DMS53 treated with DMSO at 0.1 percent for 48 hours (cell line): ENCODE results near the gene ERLIN1.
"Not testable (repeated sequence)": the region's sequence is repeated elsewhere in the genome, so short reads cannot be mapped to it uniquely, and the experiment has no call there.

ENCODE experiments used
- DNase-seq: peaks from one replicate; lab custom pipeline; 2025; ENCODE audit not compliant: unreplicated experiment; lab: John Stamatoyannopoulos, UW

Gene ERLIN1

GRCh38 chr10:100138921-100139496 is 46.8 kb downstream of the ERLIN1 start:
- no peak for DNase-seq

- DNase-seq, result no peak
These were observed 50.3 kb downstream of the ERLIN1 start for GRCh38 chr10:100135486-100135885.

- no peak for DNase-seq
These were observed 52.0 kb downstream of the ERLIN1 start for GRCh38 chr10:100133801-100134200.

GRCh38 chr10:100132427-100132826 is 53.4 kb downstream of the ERLIN1 start:
- DNase-seq, result no peak

- no peak for DNase-seq
These were observed 54.3 kb downstream of the ERLIN1 start for GRCh38 chr10:100131571-100131970.

GRCh38 chr10:100130831-100131230 is 55.0 kb downstream of the ERLIN1 start:
- DNase-seq, result no peak

GRCh38 chr10:100129424-100129823 is 56.4 kb downstream of the ERLIN1 start:
- DNase-seq, result no peak

GRCh38 chr10:100128951-100129350 is 56.9 kb downstream of the ERLIN1 start:
- no peak for DNase-seq

GRCh38 chr10:100125335-100125734 is 60.5 kb downstream of the ERLIN1 start:
- DNase-seq, result not testable (repeated sequence)

- DNase-seq, result no peak
These were observed 61.7 kb downstream of the ERLIN1 start for GRCh38 chr10:100124097-100124496.

GRCh38 chr10:100122780-100123179 is 63.0 kb downstream of the ERLIN1 start:
- no peak for DNase-seq

- no peak for DNase-seq
These were observed 65.3 kb downstream of the ERLIN1 start for GRCh38 chr10:100120550-100120949.

- no peak for DNase-seq
These were observed 66.1 kb downstream of the ERLIN1 start for GRCh38 chr10:100119726-100120125.

- no peak for DNase-seq
These were observed 70.7 kb downstream of the ERLIN1 start for GRCh38 chr10:100114976-100115770.

GRCh38 chr10:100114460-100114859 is 71.4 kb downstream of the ERLIN1 start:
- DNase-seq, result no peak

GRCh38 chr10:100109670-100110069 is 76.2 kb downstream of the ERLIN1 start:
- DNase-seq, result peak; percentile 24

GRCh38 chr10:100106865-100107264 is 79.0 kb downstream of the ERLIN1 start:
- no peak for DNase-seq

- DNase-seq, result no peak
These were observed 81.5 kb downstream of the ERLIN1 start for GRCh38 chr10:100104300-100104699.

GRCh38 chr10:100103581-100103980 is 82.2 kb downstream of the ERLIN1 start:
- DNase-seq, result no peak

GRCh38 chr10:100101192-100102076 is 84.4 kb downstream of the ERLIN1 start:
- DNase-seq, result peak; percentile 70

GRCh38 chr10:100100651-100101184 is 85.1 kb downstream of the ERLIN1 start:
- DNase-seq, result no peak
